HG03460 (cell line): ENCODE results near the gene DNAH11.
"Not testable (repeated sequence)": the region's sequence is repeated elsewhere in the genome, so short reads cannot be mapped to it uniquely, and the experiment has no call there.

Source experiments
- ATAC-seq: cut with Tn5 transposase; IDR thresholded peaks from one replicate; pipeline ENCODE4 v1.9.1; 2021; ENCODE audit not compliant: unreplicated experiment

DNAH11 gene

DNA sequence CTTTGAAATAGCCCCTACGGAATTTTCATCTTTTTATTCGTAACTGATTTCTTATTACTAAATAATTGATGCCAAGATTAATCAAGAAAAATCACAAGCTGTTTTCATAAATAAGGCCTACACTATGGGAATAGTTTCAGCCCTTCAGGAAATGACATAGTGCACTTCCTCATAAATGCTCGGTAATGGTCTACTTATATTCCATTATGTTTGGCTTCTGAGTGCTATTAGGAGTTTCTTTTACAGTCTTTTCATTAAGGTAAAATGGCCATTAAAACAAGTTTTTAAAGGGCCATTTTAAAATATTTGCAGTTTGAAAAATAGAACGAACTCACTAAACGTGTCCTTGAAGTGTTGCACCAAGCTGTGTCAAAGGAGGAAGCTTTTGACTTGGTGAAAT lies 174.5 kb downstream of the DNAH11 start:
- ATAC-seq: no peak

DNA sequence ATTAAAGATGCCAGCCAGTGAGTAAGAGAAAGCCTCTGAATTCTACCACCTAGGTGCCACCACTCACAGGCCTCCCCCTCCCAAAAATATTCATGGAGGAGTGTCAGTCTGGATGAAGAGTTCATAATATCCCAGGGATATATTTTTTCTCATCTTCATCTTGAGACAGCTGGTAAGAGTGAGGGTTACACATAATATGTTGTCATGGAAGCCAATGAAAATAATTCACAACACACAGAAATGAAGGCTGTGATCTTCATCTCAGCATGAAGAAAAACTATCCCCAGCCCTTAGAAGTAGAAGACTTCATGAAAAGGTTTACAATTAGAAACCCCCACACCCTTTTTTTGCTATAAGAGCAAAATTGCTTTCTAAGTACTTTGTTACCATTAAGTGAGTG lies 175.6 kb downstream of the DNAH11 start:
- no peak for ATAC-seq

DNA sequence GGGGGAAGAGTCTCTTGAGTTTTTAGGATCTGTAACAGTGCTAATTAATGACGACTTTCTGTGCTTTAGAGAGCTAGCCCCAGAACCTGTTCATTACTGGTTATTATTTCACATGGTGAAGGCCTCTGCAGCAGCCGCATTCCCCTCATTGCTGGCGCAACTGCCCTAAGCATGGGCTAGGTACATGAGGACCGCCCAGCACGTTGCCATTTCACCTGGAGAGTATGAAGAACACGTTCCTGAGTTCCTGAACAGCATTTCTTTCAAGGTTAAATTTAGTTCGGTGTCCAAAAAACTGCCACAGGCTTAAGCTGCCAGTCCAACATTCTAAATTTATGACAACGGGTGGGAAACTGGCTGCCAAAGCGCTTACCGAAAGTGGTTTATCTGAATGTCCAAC lies 177.0 kb downstream of the DNAH11 start:
- no peak for ATAC-seq

DNA sequence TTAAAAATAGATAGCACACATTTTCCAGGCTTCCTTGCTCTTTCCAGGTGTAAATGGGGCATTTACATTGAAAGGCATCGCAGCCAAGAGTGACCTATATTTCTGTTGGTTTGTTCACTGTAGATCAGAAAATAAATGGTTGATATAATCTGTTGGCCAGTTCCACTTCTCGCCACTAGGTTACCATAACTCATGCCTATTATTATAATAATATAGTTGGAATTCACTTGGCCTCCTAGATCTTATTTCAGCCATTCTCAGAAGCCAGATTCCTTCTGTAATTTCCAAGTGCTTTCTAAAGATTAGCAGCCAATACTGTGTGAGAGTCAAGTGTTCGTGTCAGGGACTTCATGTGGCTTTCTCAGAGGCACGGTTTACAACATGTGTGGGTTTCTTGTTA lies 179.5 kb downstream of the DNAH11 start:
- no peak for ATAC-seq

DNA sequence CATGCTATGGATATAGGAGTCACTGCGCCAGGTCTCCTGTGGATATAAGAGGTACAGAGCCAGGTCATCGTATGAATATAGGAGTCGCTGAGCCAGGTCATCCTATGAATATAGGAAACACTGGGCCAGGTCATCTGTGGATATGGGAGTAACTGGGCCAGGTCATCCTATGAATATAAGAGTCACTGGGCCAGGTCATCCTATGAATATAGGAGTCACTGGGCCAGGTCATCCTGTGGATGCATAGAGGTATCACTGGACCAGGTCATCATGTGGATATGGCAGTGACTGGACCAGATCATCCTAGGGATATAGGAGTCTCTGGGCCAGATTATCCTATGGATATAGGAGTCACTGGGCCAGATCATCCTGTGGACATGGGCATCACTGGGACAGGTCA lies 181.7 kb downstream of the DNAH11 start:
- ATAC-seq: no peak

DNA sequence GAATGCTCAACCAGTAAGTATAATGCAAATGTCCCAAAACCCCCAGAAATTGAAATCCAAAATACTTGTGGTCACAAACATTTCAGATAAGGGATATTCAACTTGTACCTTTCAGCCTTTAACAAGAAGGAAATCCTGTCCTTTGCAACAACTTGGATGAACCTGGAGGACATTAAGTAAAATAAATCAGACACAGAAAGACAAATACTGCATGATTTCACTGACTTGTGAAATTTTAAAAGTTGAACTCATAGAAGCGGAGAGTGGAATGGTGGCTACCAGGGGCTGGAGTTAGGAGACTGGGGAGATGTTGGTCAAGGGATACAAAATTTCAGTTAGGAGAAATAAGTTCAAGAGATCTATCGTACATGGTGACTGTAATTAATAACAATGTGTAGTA lies 187.6 kb downstream of the DNAH11 start:
- ATAC-seq: no peak

DNA sequence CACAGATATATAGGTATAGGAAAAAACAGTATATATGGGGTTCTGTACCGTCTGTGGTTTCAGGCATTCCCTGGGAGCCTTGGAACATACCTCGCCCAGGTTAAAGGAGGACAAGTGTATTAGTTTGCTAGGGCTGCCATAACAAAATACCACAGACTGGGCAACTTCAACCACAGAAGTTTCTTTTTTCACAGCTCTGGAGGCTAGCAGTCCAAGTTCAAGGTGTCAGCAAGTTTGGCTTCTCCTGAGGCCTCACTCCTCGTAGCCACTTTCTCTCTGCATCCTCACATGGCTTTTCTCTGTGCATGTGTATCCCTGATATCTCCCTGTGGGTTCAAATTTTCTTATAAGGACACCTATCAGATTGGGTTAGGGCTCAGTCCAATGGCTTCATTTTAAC lies 189.1 kb downstream of the DNAH11 start:
- no peak for ATAC-seq

DNA sequence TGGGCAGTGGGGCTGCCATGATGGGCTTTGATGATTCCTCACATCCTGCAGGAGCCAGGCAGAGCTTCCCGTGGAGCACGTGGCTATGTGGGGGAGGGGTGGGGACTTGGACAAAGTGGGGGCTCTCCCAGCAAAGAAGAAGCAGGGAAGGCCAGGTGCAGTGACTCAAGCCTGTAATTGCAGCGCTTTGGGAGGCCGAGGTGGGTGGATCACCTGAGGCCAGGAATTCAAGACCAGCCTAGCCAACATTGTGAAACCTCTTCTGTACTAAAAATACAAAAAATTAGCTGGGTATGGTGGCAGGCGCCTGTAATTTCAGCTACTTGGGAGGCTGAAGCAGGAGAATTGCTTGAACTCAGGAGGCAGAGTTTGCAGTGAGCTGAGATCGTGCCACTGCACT lies 190.1 kb downstream of the DNAH11 start:
- not testable (repeated sequence) for ATAC-seq

DNA sequence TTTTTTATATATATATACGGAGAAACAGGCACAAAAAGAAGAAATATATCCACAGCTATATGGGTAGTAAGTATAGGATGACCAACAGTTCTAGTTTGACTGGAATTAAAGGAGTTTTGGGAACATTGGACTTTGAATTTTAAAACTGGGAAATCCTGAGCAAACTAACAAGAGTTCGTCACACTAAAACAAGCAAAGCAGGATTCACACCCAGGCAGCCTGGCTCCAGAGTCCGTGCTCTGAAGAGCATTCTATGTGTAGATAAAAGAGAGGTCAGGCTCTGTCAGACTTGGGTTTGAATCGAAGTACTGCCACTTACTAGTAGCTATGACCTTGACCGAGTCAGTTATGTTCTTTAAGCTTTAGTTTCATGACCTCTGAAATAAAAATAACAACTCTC lies 191.0 kb downstream of the DNAH11 start:
- no peak for ATAC-seq

DNA sequence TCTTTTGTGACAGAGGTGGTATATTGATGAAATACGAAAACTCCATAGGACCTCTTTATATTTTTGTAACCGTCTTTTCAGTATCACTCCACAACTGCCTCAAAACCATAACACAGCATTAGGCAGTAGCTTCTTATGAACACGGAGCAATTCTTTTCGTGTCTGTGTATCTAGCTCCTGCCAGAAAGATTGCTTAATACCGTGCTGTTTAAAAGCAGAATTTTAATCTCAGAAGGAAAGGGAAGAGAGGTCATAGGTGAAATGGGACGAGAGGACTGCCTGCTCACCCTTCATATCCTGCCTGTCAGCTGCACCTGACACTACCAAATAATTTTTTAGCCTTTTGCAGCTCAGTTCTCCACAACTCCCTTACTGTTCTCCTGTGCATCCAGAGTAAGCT lies 200.7 kb downstream of the DNAH11 start:
- no peak for ATAC-seq

DNA sequence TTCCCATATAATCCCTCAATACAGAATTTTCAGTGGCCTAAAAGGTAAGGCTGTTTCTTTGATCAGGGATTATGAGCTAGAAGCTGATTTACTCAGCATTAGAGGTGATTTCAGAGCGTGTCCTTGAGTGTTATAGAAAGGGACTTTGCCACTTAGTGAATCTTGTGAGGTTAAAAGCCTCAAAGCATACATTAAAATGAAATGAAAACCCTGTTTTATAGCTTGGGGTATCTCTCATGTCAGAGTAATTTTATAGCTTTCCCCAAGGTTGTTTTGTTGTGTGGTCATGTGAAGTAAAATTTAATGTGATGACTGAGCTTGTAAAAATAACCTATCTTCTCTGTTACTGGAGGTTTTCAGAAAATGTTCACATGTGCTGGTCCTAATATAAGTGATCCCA lies 204.1 kb downstream of the DNAH11 start:
- no peak for ATAC-seq

DNA sequence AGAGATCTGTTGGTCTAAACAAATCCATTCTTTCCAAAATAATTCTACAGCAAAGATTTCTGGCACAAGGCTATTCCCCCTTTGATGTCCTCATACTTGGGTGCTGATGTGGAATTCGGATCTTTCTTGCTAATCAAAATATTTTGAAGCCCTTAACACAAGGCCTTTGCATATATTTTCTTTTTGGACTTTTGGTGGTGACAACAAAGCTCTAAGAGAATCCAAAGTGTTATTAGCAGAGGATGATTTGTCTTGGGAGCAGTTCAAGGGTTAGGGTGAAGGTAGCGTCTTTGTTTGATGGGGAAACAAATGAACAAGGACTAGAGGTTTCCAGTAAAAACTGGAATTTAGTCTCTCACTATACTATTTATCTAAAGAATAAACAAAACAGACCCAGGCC lies 205.0 kb downstream of the DNAH11 start:
- ATAC-seq: no peak

DNA sequence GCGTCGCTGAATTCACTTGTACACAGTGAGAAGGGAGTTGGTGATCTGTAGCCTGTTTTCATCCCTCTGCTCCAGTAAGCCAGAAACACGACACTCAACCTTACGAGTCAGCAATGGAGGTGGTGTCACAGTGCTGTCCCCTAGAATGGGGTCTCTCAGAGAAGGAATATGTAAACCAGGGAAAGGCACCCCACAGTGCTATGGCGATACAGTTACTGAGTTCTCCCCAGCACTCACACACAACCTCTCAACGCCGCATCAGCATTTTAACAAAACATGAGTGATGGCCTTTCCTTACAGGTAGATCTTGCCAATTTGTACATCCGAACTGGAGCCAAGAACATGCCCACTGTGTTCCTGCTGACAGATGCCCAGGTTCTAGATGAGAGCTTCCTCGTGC lies 206.5 kb downstream of the DNAH11 start:
- ATAC-seq: no peak

DNA sequence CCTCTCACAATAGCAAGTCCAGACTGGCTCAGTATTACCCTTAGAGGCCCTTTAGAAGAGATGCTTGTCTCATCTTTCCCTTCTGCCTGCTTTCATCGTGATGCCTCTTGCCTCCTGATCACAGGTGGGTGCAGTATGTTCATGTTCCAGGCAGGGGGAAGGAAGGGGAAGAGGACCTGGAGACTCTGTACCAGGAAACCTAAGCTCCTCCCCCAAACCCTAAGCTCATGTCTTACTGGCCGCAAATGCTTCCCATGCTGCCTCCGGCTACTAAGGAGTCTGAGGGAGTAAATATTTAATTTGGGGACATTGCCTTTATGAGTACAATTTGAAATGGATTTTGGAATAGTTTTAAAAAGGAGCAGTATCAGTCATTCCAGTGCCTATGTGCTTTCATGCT lies 210.2 kb downstream of the DNAH11 start:
- no peak for ATAC-seq

DNA sequence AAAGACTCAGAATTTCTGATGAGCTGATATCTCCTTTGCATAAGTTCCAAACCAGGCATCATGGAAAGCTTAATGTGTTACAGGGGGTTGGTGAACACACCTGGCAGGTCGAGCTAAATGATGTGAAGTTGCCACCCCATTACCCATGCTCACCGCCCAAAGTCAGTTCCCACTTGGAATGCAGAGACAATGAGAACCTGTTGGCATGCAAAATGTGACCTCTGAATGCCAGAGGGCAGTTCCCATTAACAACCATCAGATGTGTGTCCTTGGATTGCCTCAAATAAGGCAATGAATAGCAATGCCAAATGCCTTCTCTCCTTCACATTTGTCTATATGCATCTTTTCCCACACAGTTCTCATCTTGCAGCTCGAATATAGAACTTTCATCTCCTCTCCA lies 212.1 kb downstream of the DNAH11 start:
- no peak for ATAC-seq

DNA sequence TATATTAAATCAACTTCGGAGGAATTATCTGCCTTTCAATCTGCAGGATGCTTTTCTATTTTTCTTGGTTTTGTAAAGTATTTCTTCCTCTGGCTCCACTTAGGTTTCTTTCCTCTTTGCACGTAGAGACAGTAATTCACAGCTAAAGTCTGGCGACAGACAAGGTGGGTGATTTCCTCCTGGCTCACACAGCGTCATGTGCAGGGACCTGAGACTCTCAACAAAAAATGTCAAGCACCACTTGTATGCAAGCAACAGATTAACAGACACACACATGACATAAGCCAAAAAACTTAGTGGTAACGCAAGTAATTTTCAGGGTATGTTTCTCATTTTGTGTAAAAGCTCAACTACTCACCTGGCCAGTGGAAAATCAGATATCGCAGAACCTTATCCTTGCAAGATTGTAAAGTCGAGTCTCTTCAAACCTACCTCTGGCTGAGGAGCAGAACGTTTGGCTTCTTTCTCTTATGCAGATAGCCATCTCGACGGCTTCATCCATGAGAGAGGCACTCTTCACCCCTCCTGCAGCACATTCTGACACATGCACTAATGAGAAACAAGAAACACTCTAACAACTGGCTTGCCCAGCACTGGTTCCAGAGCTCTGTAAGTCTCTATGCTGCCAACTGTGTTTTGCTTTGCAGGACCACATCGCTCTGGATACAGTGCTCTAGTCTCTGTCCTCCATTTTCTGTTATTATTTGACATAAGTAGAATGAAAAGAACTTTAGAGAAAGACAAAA lies 214.9 kb downstream of the DNAH11 start:
- no peak for ATAC-seq

DNA sequence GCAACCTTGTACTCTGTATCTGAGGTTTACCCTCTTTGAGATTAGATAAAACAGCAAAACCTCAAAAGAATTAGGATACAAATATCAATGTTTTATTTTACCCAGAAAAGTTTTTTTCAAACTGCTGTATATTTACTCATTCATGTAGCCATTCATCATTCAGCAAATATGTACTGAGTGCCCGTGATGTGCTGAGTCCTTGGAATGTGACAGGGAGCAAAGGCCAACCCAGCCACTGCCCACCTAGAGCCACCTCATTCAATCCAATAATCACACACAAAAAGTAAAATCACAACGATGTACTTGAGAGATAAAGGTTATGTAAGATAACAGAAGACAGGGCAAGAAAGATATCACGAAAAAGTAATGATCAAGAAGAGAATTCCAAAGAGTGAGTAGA lies 215.4 kb downstream of the DNAH11 start:
- ATAC-seq: no peak

DNA sequence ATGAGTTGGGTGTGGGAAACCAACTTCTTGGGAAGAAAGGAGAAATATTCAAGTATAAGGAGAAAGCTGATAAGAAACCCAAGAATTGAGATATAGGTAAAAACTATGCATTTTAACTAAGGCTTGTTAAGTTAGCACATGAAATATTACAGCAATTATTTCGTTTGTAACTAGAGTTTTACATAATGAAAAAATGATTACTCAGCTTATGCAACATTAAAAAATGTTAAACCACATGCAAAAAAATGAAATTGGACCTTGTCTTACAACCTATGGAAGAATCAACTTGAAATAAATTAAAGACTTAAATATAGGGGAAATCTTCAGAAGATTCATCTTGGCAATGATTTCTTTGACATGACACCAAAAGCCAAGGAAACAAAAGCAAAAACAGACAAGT lies 219.6 kb downstream of the DNAH11 start:
- ATAC-seq: no peak

DNA sequence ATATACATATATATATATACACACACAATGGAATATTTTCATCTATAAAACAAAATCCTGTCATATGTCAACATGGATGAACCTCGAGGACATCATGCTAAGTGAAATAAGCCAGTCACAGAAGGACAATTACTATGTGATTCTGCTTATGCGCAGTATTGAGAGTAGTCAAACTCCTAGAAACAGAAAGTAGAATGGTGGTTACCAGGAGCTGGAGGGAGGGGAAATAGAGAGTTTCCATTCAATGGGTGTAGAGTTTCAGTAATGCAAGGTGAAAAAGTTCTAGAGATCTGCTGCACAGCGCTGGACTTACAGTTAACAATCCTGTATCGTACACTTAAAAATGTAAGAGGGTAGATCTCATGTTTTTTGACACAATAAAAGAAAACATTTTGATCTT lies 221.0 kb downstream of the DNAH11 start:
- ATAC-seq: no peak

DNA sequence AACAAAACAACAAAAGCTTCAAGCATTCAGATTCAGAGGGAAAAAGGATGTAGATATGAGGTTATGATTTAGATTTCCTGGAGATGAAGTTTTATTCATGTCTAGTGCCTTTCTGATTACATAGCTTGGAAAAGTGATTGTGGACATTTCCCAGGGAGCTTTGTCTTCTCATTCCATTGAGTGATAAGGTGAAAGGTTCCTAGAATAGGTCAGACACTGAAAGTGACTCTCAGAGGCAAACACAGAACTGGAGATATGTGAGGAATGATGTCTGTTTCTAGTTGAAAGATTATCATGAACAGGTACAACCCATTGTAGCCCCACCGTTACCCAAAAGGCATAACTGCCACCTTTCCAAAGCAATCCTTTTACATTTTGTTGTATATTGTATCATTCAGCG lies 223.4 kb downstream of the DNAH11 start:
- ATAC-seq: no peak

DNA sequence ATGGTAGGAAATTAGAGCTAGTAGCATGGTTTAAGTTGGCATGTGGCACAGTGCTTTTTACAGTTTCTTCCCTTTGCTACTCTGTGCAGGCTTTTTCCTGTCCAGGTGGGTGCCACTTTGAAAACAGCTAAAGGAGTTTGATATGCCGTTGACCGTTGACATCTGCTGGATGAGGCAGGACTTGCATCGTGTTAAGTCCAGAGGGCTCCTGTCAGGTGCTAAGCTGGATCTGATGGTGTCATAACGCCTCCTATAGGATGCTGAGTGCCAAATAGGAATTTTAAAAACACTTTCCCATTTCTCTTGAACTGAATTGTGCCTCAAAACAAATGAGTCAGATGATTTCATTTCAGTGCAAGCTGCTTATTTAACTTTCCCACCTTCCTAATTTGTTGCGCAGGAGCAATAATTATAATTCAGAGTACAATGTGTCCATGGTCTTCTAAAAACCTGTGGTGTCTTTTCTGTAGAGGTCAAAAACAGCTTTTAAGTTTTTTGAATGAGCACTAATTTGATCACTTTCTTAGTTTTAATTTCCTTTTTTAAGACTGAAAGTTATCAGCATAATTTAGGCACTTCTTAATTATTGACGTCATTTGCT lies 224.6 kb downstream of the DNAH11 start:
- ATAC-seq: peak; percentile 70

DNA sequence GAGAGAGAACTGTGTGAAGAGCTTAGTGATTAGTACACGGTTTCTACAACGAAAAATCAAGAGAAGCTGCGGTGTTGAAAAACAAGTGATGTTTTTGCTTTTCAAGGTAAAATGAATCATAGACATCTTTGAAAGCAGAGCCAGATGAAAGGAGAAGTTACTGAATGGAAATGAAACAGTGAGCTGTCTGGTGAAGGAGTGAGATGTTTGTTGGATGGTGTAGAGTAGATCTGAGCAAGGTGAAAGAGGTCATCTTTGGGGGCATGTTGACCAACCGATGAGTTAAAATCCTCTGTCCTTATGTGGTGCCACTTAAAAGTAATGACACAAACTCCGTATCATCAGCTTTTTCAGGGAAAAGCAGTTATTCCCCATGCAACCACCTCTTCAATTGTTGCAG lies 225.4 kb downstream of the DNAH11 start:
- ATAC-seq: no peak

DNA sequence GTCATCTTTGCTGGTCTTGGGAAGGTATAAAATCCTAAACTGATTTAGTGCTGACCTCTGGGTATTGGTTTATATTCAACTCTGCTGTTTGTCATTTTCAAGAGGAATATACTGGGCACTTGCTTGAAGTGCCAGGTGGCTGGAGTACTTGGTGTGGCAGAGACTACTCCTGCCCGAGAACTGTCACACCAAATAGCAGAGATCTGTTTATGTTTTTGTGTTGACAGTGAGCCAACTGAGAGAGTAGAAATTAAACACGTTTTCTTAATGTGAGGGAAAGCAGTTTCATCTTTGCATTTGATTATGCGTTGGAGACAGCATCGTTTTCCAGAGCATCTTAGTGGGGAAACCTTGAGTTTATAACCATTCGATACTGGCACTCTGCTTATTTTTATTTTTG lies 228.4 kb downstream of the DNAH11 start:
- no peak for ATAC-seq
